Tibial nerve (tissue), 3 donors: ENCODE data around the gene TCTN3.
"Not testable (repeated sequence)": the region's sequence is repeated elsewhere in the genome, so short reads cannot be mapped to it uniquely, and the experiment has no call there.

Source experiments
- POLR2A ChIP-seq, 2 donors: fragments of 450-650 bp; IDR thresholded peaks; one replicate each; pipeline ENCODE4 v1.6.1; 2017; ENCODE audit warnings: antibody characterized with exemption in 2 of 2, mild to moderate bottlenecking in 2 of 2, moderate library complexity in 2 of 2
- TF ChIP-seq, protein P1 (sequence below), 5 experiments: fragments of 200-600 bp in 3 of 5; fragments of 450-650 bp in 2 of 5; sonication (generic) in 3 of 5; IDR thresholded peaks; one replicate each; pipeline ENCODE4 v1.5.1; 2016 to 2019; ENCODE audit warnings: antibody characterized with exemption in 5 of 5, mild to moderate bottlenecking in 3 of 5, moderate library complexity in 2 of 5

DNA sequence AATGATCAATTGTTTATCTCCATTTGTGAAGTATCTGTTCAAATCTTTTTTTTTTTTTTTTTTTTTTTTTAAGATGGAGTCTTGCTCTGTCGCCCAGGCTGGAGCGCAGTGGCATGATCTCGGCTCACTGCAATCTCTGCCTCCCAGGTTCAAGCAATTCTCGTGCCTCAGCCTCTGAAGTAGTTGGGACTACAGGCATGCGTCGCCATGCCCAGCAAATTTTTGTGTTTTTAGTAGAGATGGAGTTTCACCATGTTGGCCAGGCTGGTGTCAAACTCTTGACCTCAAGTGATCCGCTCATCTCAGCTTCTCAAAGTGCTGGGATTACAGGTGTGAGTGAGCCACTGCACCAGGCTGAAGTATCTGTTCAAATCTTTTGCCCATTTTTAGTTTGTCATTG is 21.1 kb downstream of the TCTN3 start:
- TF ChIP-seq, protein P1, sequence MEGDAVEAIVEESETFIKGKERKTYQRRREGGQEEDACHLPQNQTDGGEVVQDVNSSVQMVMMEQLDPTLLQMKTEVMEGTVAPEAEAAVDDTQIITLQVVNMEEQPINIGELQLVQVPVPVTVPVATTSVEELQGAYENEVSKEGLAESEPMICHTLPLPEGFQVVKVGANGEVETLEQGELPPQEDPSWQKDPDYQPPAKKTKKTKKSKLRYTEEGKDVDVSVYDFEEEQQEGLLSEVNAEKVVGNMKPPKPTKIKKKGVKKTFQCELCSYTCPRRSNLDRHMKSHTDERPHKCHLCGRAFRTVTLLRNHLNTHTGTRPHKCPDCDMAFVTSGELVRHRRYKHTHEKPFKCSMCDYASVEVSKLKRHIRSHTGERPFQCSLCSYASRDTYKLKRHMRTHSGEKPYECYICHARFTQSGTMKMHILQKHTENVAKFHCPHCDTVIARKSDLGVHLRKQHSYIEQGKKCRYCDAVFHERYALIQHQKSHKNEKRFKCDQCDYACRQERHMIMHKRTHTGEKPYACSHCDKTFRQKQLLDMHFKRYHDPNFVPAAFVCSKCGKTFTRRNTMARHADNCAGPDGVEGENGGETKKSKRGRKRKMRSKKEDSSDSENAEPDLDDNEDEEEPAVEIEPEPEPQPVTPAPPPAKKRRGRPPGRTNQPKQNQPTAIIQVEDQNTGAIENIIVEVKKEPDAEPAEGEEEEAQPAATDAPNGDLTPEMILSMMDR (IDR thresholded peaks at IDR 0.05) = not testable (repeated sequence)
- TF ChIP-seq POLR2A (IDR thresholded peaks at IDR 0.05) = not testable (repeated sequence)
